ENCODE data around the gene NR4A1. TPM values are rescaled to one million over a fixed set of nuclear protein-coding genes. Genes with fewer than 3 reads are reported as not detected.
A peak's percentile ranks its signal among the peaks of the same experiment; 100 is the strongest.

NR4A1 gene
- total RNA-seq, 4 donors from 2014 or later, result 74.9 to 1,106 (median 350) TPM

DNA sequence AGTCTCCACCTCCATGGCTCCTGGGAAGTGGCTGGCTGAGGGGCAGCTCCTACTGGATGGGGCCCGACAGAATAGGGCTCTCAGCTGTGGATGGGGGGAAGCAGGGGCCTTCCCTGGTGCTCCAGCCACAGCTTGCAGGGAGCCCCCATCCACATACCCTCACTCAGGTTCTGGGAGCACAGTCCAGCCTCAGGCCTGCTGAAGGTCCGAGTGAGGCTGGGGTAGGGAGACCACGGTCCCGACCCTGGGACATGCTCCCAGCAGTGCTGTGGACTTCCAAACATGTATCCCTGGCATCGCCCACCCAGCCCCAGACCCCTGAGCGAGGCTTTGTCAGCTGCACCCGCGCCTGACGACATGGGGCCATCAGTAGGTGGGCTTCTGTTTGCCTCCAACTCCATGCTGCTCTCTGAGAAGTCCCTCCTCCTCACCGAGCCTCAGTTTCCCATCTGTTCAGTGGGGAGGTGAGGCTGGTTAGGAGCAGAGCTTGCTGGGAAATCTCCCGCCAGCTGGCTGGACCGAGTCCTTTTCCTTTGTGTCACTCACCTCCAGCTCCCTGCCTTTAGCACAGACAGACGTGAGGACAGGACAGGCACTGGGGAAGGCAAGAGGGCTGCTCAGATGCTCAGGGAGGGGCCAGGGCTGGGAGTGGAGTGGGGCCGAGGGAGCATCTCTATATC is 9.4 kb downstream of the NR4A1 start:
- TF ChIP-seq, protein P1, sequence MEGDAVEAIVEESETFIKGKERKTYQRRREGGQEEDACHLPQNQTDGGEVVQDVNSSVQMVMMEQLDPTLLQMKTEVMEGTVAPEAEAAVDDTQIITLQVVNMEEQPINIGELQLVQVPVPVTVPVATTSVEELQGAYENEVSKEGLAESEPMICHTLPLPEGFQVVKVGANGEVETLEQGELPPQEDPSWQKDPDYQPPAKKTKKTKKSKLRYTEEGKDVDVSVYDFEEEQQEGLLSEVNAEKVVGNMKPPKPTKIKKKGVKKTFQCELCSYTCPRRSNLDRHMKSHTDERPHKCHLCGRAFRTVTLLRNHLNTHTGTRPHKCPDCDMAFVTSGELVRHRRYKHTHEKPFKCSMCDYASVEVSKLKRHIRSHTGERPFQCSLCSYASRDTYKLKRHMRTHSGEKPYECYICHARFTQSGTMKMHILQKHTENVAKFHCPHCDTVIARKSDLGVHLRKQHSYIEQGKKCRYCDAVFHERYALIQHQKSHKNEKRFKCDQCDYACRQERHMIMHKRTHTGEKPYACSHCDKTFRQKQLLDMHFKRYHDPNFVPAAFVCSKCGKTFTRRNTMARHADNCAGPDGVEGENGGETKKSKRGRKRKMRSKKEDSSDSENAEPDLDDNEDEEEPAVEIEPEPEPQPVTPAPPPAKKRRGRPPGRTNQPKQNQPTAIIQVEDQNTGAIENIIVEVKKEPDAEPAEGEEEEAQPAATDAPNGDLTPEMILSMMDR (IDR thresholded peaks at IDR 0.05), result no peak

DNA sequence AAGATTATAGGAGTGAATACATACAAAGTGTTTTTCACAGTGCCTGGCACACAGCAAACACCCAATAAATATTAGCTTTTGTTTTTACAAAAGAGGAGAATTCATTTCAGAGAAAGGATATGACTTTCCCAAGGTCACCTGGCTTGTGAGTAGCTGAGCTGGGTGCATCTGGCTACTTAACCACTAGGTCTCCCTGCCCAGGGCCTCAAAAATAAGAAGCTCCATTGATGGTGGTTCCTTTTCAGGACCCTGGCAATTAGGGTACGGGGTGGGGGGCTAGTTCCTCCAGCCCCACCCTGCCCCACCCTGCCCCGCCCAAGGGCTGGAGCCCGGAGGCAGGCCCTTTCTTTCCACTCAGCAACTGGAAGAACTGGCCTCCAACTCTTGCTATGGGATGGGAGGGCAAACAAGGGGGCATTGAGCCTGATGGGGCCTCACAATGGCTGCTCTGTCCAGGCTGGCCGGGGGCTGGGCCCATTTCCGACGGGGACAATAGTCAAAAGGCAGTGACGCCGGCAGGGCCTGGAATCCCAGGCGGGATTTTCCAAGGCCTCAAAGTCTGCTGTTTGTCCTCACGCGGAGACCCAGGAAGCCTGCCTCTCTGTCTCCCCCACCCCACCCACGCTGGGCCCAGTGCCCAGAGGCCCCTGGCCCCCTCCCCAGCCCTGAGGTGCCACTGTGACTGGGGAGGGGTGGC is 10.4 kb downstream of the NR4A1 start:
- no peak for ATAC-seq (ENCODE audit: low FRiP score)
- TF ChIP-seq, protein P1 (IDR thresholded peaks at IDR 0.05), result no peak
- no peak for DNase-seq (ENCODE audit: low spot score)

More for the DNA sequence above, 9.4 kb downstream of the NR4A1 start:
- DNase-seq (ENCODE audit: low spot score) (no peak), ATAC-seq (ENCODE audit: low FRiP score) (peak; percentile 1)

GRCh38 chr12:52062167-52063081 is 11.2 kb downstream of the NR4A1 start:
- DNase-seq (ENCODE audit: low spot score) (no peak), ATAC-seq (ENCODE audit: low FRiP score) (no peak)
- TF ChIP-seq, protein P1 (IDR thresholded peaks at IDR 0.05), result no peak

GRCh38 chr12:52063082-52063924 is 12.1 kb downstream of the NR4A1 start:
- ATAC-seq (ENCODE audit: low FRiP score) (no peak), DNase-seq (ENCODE audit: low spot score) (no peak)
- TF ChIP-seq, protein P1 (IDR thresholded peaks at IDR 0.05), result no peak

- no peak for DNase-seq (ENCODE audit: low spot score)
- TF ChIP-seq, protein P1 (IDR thresholded peaks at IDR 0.05), result no peak
- no peak for ATAC-seq (ENCODE audit: low FRiP score)
These were observed 12.9 kb downstream of the NR4A1 start for GRCh38 chr12:52063981-52064649.
